Tibial nerve (tissue), 4 donors: ENCODE data around the gene KCNJ18. TPM values are rescaled to one million over a fixed set of nuclear protein-coding genes. Genes with fewer than 3 reads are reported as not detected.
"Not testable (repeated sequence)": the region's sequence is repeated elsewhere in the genome, so short reads cannot be mapped to it uniquely, and the experiment has no call there.

Experiments
- DNase-seq, 2 donors: peaks; one replicate each; pipeline ENCODE4 v3.0.0-alpha.2; 2019; ENCODE audit warnings: low spot score in 2 of 2
- H3K27ac ChIP-seq, 4 donors: fragments of 200-600 bp; sonication (generic) in 3 of 4; one replicate each; pipeline ENCODE4 v1.5.1; 2017 to 2019; ENCODE audit warnings: mild to moderate bottlenecking in 1 of 4
- H3K27me3 ChIP-seq, 2 donors: fragments of 200-600 bp; sonication (generic) in 1 of 2; one replicate each; pipeline versions ENCODE4 v1.5.1 to v1.6.0; 2017 to 2019
- H3K36me3 ChIP-seq, 3 donors: fragments of 200-600 bp; sonication (generic); one replicate each; pipeline ENCODE4 v1.5.1; 2018 to 2019
- H3K4me1 ChIP-seq, 4 donors: fragments of 200-600 bp; sonication (generic) in 3 of 4; one replicate each; pipeline ENCODE4 v1.5.1; 2017 to 2019
- H3K4me3 ChIP-seq, 4 donors: fragments of 200-600 bp; sonication (generic) in 3 of 4; one replicate each; pipeline ENCODE4 v1.5.1; 2017 to 2019; ENCODE audit warnings: mild to moderate bottlenecking in 1 of 4, moderate library complexity in 1 of 4
- H3K9me3 ChIP-seq, 4 donors: fragments of 200-600 bp; sonication (generic) in 3 of 4; one replicate each; pipeline ENCODE4 v1.5.1; 2017 to 2019
- CTCF ChIP-seq, 5 experiments: fragments of 200-600 bp in 3 of 5; fragments of 450-650 bp in 2 of 5; sonication (generic) in 3 of 5; IDR thresholded peaks; one replicate each; pipeline ENCODE4 v1.5.1; 2016 to 2019; ENCODE audit warnings: antibody characterized with exemption in 5 of 5, mild to moderate bottlenecking in 3 of 5, moderate library complexity in 2 of 5
- EP300 ChIP-seq, 2 donors: sonication (generic); formaldehyde crosslinking; IDR thresholded peaks; one replicate each; pipeline ENCODE4 v1.6.1; 2017; ENCODE audit warnings: antibody characterized with exemption in 2 of 2, mild to moderate bottlenecking in 1 of 2
- POLR2A ChIP-seq, 2 donors: fragments of 450-650 bp; IDR thresholded peaks; one replicate each; pipeline ENCODE4 v1.6.1; 2017; ENCODE audit warnings: antibody characterized with exemption in 2 of 2, mild to moderate bottlenecking in 2 of 2, moderate library complexity in 2 of 2
- WGBS, 2 donors: methylation state at CpG; one replicate each; pipeline ENCODE4 v1.1.5; 2018; 5-methylcytosine and 5-hydroxymethylcytosine counted together
- total RNA-seq, 4 donors: library from RNA; depleted of rRNA; stranded (reverse); fragments of >200 nt; gene quantifications; one replicate each; pipeline ENCODE4 v1.1.0, GENCODE V29; 2016

Gene KCNJ18
- total RNA-seq, 4 donors from 2014 or later, result not detected

GRCh38 chr17:21677911-21678310, 14.4 kb upstream of the KCNJ18 start:
- H3K27me3 ChIP-seq, result no peaks in the 10 kb centered on the region
- 78 to 81% methylated on average over 17 of the region's 17 CpGs for WGBS, 2 donors
- no peak for TF ChIP-seq EP300 (IDR thresholded peaks at IDR 0.05)
- TF ChIP-seq CTCF (IDR thresholded peaks at IDR 0.05), result no peak
- no peak for TF ChIP-seq POLR2A (IDR thresholded peaks at IDR 0.05)
- H3K4me1 ChIP-seq, result no peaks in the 10 kb centered on the region
- DNase-seq, result no peak
- no peak overlapping the region for H3K4me3 ChIP-seq
- H3K36me3 ChIP-seq, result no peaks in the 10 kb centered on the region
- H3K9me3 ChIP-seq, result peaks cover 0 to 10% (median 0%) of the 10 kb centered on the region in 4 donors
- H3K27ac ChIP-seq, result no peak overlapping the region

GRCh38 chr17:21678393-21679081, 13.8 kb upstream of the KCNJ18 start:
- Histone ChIP-seq H3K4me1 (no peaks in the 10 kb centered on the region), H3K4me3 (no peak overlapping the region), H3K9me3 (peaks cover 0 to 10% (median 0%) of the 10 kb centered on the region in 4 donors), H3K27ac (no peak overlapping the region), H3K36me3 (no peaks in the 10 kb centered on the region), H3K27me3 (no peaks in the 10 kb centered on the region)
- WGBS, 2 donors, result 71 to 73% methylated on average over 27 to 41 of the region's 42 CpGs
- no peak for DNase-seq
- TF ChIP-seq EP300 (IDR thresholded peaks at IDR 0.05), result no peak
- no peak for TF ChIP-seq POLR2A (IDR thresholded peaks at IDR 0.05)
- no peak for TF ChIP-seq CTCF (IDR thresholded peaks at IDR 0.05)

- H3K27me3 ChIP-seq, result no peaks in the 10 kb centered on the region
- H3K9me3 ChIP-seq, result peaks cover 0 to 6% (median 0%) of the 10 kb centered on the region in 4 donors
- WGBS, 2 donors, result 73 to 80% methylated on average over 55 to 61 of the region's 62 CpGs
- no peak overlapping the region for H3K4me3 ChIP-seq
- H3K27ac ChIP-seq, result no peak overlapping the region
- DNase-seq, result no peak
- no peaks in the 10 kb centered on the region for H3K36me3 ChIP-seq
- TF ChIP-seq CTCF (IDR thresholded peaks at IDR 0.05) (no peak), POLR2A (IDR thresholded peaks at IDR 0.05) (no peak), EP300 (IDR thresholded peaks at IDR 0.05) (no peak)
- H3K4me1 ChIP-seq, result no peaks in the 10 kb centered on the region
Observed at GRCh38 chr17:21679256-21680146, 12.8 kb upstream of the KCNJ18 start.

GRCh38 chr17:21680366-21680765, 12.0 kb upstream of the KCNJ18 start:
- H3K4me3 ChIP-seq, result no peak overlapping the region
- no peak for DNase-seq
- peaks cover 0 to 4% (median 0%) of the 10 kb centered on the region in 4 donors for H3K9me3 ChIP-seq
- no peaks in the 10 kb centered on the region for H3K27me3 ChIP-seq
- 83 to 84% methylated on average over 19 of the region's 19 CpGs for WGBS, 2 donors
- TF ChIP-seq EP300 (IDR thresholded peaks at IDR 0.05), result no peak
- TF ChIP-seq CTCF (IDR thresholded peaks at IDR 0.05), result no peak
- no peak for TF ChIP-seq POLR2A (IDR thresholded peaks at IDR 0.05)
- no peaks in the 10 kb centered on the region for H3K36me3 ChIP-seq
- no peaks in the 10 kb centered on the region for H3K4me1 ChIP-seq
- H3K27ac ChIP-seq, result no peak overlapping the region

- DNase-seq, H3K27me3 ChIP-seq, H3K36me3 ChIP-seq, H3K4me3 ChIP-seq, H3K4me1 ChIP-seq, H3K27ac ChIP-seq, H3K9me3 ChIP-seq: not testable (repeated sequence)
- WGBS, 2 donors, result 76 to 78% methylated on average over 34 to 37 of the region's 42 CpGs
Observed at GRCh38 chr17:21680850-21681351, 11.4 kb upstream of the KCNJ18 start.

- H3K9me3 ChIP-seq, H3K36me3 ChIP-seq, H3K27me3 ChIP-seq, H3K4me3 ChIP-seq, DNase-seq, H3K27ac ChIP-seq, H3K4me1 ChIP-seq: not testable (repeated sequence)
- 81 to 83% methylated on average over 19 to 20 of the region's 20 CpGs for WGBS, 2 donors
Observed at GRCh38 chr17:21681576-21681975, 10.7 kb upstream of the KCNJ18 start.

- WGBS, 2 donors, result 90 to 93% methylated on average over 20 to 36 of the region's 36 CpGs
- H3K36me3 ChIP-seq, H3K27ac ChIP-seq, DNase-seq, H3K4me1 ChIP-seq, H3K4me3 ChIP-seq, H3K27me3 ChIP-seq: not testable (repeated sequence)
- H3K9me3 ChIP-seq, result peaks cover 0 to 13% (median 0%) of the 10 kb centered on the region in 4 donors
Observed at GRCh38 chr17:21682130-21682529, 10.2 kb upstream of the KCNJ18 start.

- H3K9me3 ChIP-seq, result peaks cover 0 to 18% (median 0%) of the 10 kb centered on the region in 4 donors
- H3K4me3 ChIP-seq, H3K4me1 ChIP-seq, H3K27ac ChIP-seq, H3K27me3 ChIP-seq, DNase-seq, H3K36me3 ChIP-seq: not testable (repeated sequence)
- 83 to 88% methylated on average over 32 to 41 of the region's 46 CpGs for WGBS, 2 donors
Observed at GRCh38 chr17:21683142-21683712, 9.1 kb upstream of the KCNJ18 start.
